ENCODE measurements around the gene AP1AR. TPM values are rescaled to one million over a fixed set of nuclear protein-coding genes. Genes with fewer than 3 reads are reported as not detected.
A peak's percentile ranks its signal among the peaks of the same experiment; 100 is the strongest.

AP1AR gene
- total RNA-seq, 6 experiments from 2014 or later: 9.2 to 13.8 (median 11.1) TPM

- DNase-seq: no peak
- ATAC-seq: no peak
- Histone ChIP-seq H3K9me3 (no peaks in the 10 kb centered on the region), H3K27me3 (no peaks in the 10 kb centered on the region), H3K4me1 (peaks cover 0 to 9% (median 1%) of the 10 kb centered on the region in 4 donors), H3K36me3 (peaks cover 0 to 2% (median 0%) of the 10 kb centered on the region in 4 donors), H3K27ac (no peak overlapping the region), H3K4me3 (no peak overlapping the region)
- WGBS (ENCODE audit: insufficient coverage, low coverage, low lambda C conversion rate, missing lambda C conversion rate): 95% methylated on average over 2 of the region's 2 CpGs
- TF ChIP-seq POLR2A (IDR thresholded peaks at IDR 0.05) (no peak), CTCF (IDR thresholded peaks at IDR 0.05) (no peak)
- intact Hi-C loops (cut with DNase I): no loop called here
Measured at GRCh38 chr4:112185334-112185733, 46.3 kb upstream of the AP1AR start.

- H3K4me1 ChIP-seq: peaks cover 0 to 9% (median 1%) of the 10 kb centered on the region in 4 donors
- no peak for DNase-seq
- H3K4me3 ChIP-seq: no peak overlapping the region
- intact Hi-C loops (cut with DNase I): no loop called here
- no peak overlapping the region for H3K27ac ChIP-seq
- peaks cover 0 to 2% (median 0%) of the 10 kb centered on the region in 4 donors for H3K36me3 ChIP-seq
- TF ChIP-seq POLR2A (IDR thresholded peaks at IDR 0.05) (no peak), CTCF (IDR thresholded peaks at IDR 0.05) (no peak)
- H3K27me3 ChIP-seq: no peaks in the 10 kb centered on the region
- no peaks in the 10 kb centered on the region for H3K9me3 ChIP-seq
- ATAC-seq: peak; percentile 35 to 67 (median 36)
- 53% methylated on average over 8 of the region's 8 CpGs for WGBS (ENCODE audit: insufficient coverage, low coverage, low lambda C conversion rate, missing lambda C conversion rate)
Measured at GRCh38 chr4:112185740-112186670, 45.6 kb upstream of the AP1AR start.

- ATAC-seq (peak in 1 of 4 donors; percentile 22), DNase-seq (no peak)
- Histone ChIP-seq H3K4me3 (no peak overlapping the region), H3K4me1 (no peaks in the 10 kb centered on the region), H3K27ac (no peak overlapping the region), H3K9me3 (no peaks in the 10 kb centered on the region), H3K27me3 (no peaks in the 10 kb centered on the region), H3K36me3 (peaks cover 0 to 2% (median 0%) of the 10 kb centered on the region in 4 donors)
- 55% methylated on average over 2 of the region's 2 CpGs for WGBS (ENCODE audit: insufficient coverage, low coverage, low lambda C conversion rate, missing lambda C conversion rate)
- intact Hi-C loops (cut with DNase I): no loop called here
- TF ChIP-seq CTCF (IDR thresholded peaks at IDR 0.05) (peak; percentile 16 to 27 (median 20)), POLR2A (IDR thresholded peaks at IDR 0.05) (no peak)
Measured at GRCh38 chr4:112189754-112190153, 41.8 kb upstream of the AP1AR start.

GRCh38 chr4:112190684-112191083 lies 40.9 kb upstream of the AP1AR start:
- Histone ChIP-seq H3K27ac (no peak overlapping the region), H3K4me1 (no peaks in the 10 kb centered on the region), H3K9me3 (no peaks in the 10 kb centered on the region), H3K27me3 (no peaks in the 10 kb centered on the region), H3K4me3 (no peak overlapping the region), H3K36me3 (peaks cover 0 to 2% (median 0%) of the 10 kb centered on the region in 4 donors)
- intact Hi-C loops (cut with DNase I): no loop called here
- ATAC-seq (no peak), DNase-seq (no peak)
- no peak for TF ChIP-seq POLR2A (IDR thresholded peaks at IDR 0.05)
- TF ChIP-seq CTCF (IDR thresholded peaks at IDR 0.05): no peak
- 88% methylated on average over 7 of the region's 8 CpGs for WGBS (ENCODE audit: insufficient coverage, low coverage, low lambda C conversion rate, missing lambda C conversion rate)
